Melanocyte of skin (primary cell): ENCODE data around the gene LIPE. TPM values are rescaled to one million over a fixed set of nuclear protein-coding genes. Genes with fewer than 3 reads are reported as not detected.

Source experiments
- small RNA-seq, 2 donors: library from RNA; depleted of rRNA; stranded (forward); fragments of <200 nt; gene quantifications; one replicate each; pipeline ENCODE3, GENCODE V24; 2012
- total RNA-seq, 2 donors: library from RNA; depleted of rRNA; stranded (reverse); fragments of >200 nt; gene quantifications; 2 replicates each; pipeline ENCODE4 v1.2.3, GENCODE V29; 2012

Gene LIPE
- total RNA-seq: 10 to 100 TPM; 11.7 to 27.0 TPM

GRCh38 chr19:42427313-42427712, at the start of gene LIPE:
Gene LIPE (minus strand): TSS chr19:42427388. CDS start chr19:42427149, 239 bp downstream.

GRCh38 chr19:42442833-42443232, 15.6 kb upstream of the LIPE start, which contains the start of gene CXCL17:
Gene CXCL17 (minus strand): TSS chr19:42442946. CDS start chr19:42442832, 114 bp downstream.

DNA sequence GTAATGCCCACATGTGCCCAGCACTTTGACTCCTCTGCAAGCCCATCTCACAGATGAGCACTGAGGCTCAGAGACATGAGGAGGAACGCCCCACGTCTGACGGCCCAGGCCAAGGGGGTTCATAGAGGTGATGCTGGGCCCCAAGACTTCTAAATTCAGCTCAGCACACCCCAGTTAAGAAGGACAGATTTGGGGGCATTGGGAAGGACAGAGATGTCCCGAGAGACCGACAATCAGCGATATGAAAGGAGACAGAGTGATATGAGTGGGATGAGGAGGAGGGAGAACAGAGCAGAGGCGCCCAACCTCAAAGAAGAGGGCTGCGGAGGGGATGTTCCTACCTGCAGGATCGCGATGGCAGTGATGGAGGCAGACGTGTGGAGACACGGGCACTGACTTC, 37.3 kb downstream of the LIPE start, which contains the start of gene CNFN:
Gene CNFN (minus strand): TSS at position 399 of the 400 bp plus-strand sequence. CDS start 1,260 bp downstream, outside the sequence.

Small RNAs within 50 kb of the gene (small RNA-seq; reads per million reads assigned to genes)
- 0 reads per million in 2 donors for gene RNU4-60P

Other genes starting within 250 kb of the LIPE start
- gene DEDD2, start 209.7 kb downstream of the LIPE start, total RNA-seq: 10 to 100 TPM; 13.4 to 19.0 TPM
- gene ZNF526, start 207.1 kb downstream of the LIPE start, total RNA-seq: 10 to 100 TPM in 1 of 2 donors, 1 to 10 TPM in 1; 10.0 to 16.0 TPM
- 10 to 100 TPM; 25.5 to 36.6 TPM for gene GSK3A, start 184.8 kb downstream of the LIPE start, total RNA-seq
- gene ERF, start 172.3 kb downstream of the LIPE start, total RNA-seq: 10 to 100 TPM; 37.9 to 42.3 TPM
- gene CIC, start 158.1 kb downstream of the LIPE start, total RNA-seq: 10 to 100 TPM; 22.3 to 34.4 TPM
- under 1 TPM in 1 of 2 donors, not detected in 1; 1.00 TPM for gene PRR19, start 125.3 kb downstream of the LIPE start, total RNA-seq
- 10 to 100 TPM; 32.0 to 47.0 TPM for gene PAFAH1B3, start 124.8 kb downstream of the LIPE start, total RNA-seq
- gene TMEM145, start 114.1 kb downstream of the LIPE start, total RNA-seq: 1 to 10 TPM in 1 of 2 donors, under 1 TPM in 1; under 0.01 to 3.7 TPM
- gene MEGF8, start 101.8 kb downstream of the LIPE start, total RNA-seq: 10 to 100 TPM; 17.6 to 20.3 TPM
- gene CNFN, start 37.1 kb downstream of the LIPE start, total RNA-seq: under 1 TPM in 1 of 2 donors, not detected in 1; 0.67 TPM
- gene CXCL17, start 15.6 kb upstream of the LIPE start, total RNA-seq: not detected
- gene CEACAM1, start 101.1 kb upstream of the LIPE start, total RNA-seq: 10 to 100 TPM in 1 of 2 donors, 1 to 10 TPM in 1; 9.3 to 19.3 TPM
- not detected for gene CEACAM8, start 167.5 kb upstream of the LIPE start, total RNA-seq